ENCODE measurements around the gene MCU.

DNA sequence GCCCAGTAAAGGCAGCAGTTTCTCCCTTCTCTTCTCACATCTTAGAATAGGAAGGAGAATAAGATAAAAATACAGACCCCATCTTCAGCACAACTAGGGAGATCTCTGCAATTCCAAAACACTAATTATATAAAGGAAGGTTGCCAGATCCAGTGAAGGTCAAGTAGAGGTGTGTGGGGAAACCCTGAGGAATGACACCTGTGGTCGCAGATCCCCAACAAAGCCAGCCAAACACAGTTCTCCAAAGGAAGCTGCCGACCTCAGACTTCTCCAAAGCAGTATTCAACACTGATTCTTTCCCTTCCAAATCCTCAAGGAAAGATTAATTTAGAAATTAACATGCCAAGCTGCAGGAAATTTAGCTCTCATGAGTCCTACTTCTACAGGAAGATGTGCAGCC, 138.7 kb downstream of the MCU start:
- TF ChIP-seq, protein P1, sequence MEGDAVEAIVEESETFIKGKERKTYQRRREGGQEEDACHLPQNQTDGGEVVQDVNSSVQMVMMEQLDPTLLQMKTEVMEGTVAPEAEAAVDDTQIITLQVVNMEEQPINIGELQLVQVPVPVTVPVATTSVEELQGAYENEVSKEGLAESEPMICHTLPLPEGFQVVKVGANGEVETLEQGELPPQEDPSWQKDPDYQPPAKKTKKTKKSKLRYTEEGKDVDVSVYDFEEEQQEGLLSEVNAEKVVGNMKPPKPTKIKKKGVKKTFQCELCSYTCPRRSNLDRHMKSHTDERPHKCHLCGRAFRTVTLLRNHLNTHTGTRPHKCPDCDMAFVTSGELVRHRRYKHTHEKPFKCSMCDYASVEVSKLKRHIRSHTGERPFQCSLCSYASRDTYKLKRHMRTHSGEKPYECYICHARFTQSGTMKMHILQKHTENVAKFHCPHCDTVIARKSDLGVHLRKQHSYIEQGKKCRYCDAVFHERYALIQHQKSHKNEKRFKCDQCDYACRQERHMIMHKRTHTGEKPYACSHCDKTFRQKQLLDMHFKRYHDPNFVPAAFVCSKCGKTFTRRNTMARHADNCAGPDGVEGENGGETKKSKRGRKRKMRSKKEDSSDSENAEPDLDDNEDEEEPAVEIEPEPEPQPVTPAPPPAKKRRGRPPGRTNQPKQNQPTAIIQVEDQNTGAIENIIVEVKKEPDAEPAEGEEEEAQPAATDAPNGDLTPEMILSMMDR (IDR thresholded peaks at IDR 0.05): no peak
- TF ChIP-seq POLR2A (IDR thresholded peaks at IDR 0.05) (no peak), POLR2AphosphoS5 (IDR thresholded peaks at IDR 0.05) (no peak), EP300 (IDR thresholded peaks at IDR 0.05) (no peak)

All from gastroesophageal sphincter (tissue), 3 donors.